ENCODE measurements around the gene PLPP4. TPM values are rescaled to one million over a fixed set of nuclear protein-coding genes. Genes with fewer than 3 reads are reported as not detected.

PLPP4 gene
- total and polyA plus RNA-seq, 2 donors (not counting 3 experiments of a cell fraction or from before 2014, with no cell fraction given): 15.5 to 36.4 TPM

- no peaks in the 10 kb centered on the region for H4K20me1 ChIP-seq (replicated peaks; ENCODE audit: control insufficient read depth, extremely low read depth, insufficient read depth, low read length)
- no peaks in the 10 kb centered on the region for H3K9me3 ChIP-seq (replicated peaks; ENCODE audit: control insufficient read depth, insufficient read depth, low read length)
- DNase-seq (ENCODE audit: low read depth, low spot score): no peak
- no peak overlapping the region for H3K9ac ChIP-seq (replicated peaks; ENCODE audit: extremely low read depth, insufficient read depth, low read length)
- no TSS peak for BruUV-seq (replicated peaks)
- no peaks in the 10 kb centered on the region for H3K79me2 ChIP-seq (ENCODE audit: control insufficient read depth, insufficient read depth, low read length)
- H3K4me3 ChIP-seq (replicated peaks in 1 of 3; ENCODE audit: insufficient read depth in 1 of 3, low read depth in 1 of 3, low read length in 3 of 3): no peak overlapping the region
- peaks cover 33% of the 10 kb centered on the region for H3K4me1 ChIP-seq (ENCODE audit: control insufficient read depth, extremely low read depth, insufficient read depth, low read length)
- H2AFZ ChIP-seq (ENCODE audit: low read depth, low read length): no peak overlapping the region
- H3K4me2 ChIP-seq (ENCODE audit: insufficient read depth, low read length): no peak overlapping the region
- TF ChIP-seq JUN (IDR thresholded peaks at IDR 0.05; ENCODE audit: borderline replicate concordance, insufficient read depth, insufficient read length, low read depth) (no peak), POLR2A (IDR thresholded peaks at IDR 0.05; ENCODE audit: low read depth, low read length) (no peak), GATA2 (IDR thresholded peaks at IDR 0.05; ENCODE audit: insufficient read depth, insufficient read length, low read depth, low read length) (no peak), MYC (IDR thresholded peaks at IDR 0.05; ENCODE audit: low read depth, low read length) (no peak), CTCF (IDR thresholded peaks at IDR 0.05; ENCODE audit: extremely low read depth in 1 of 2, insufficient read depth in 1 of 2, low read depth in 1 of 2, low read length in 2 of 2) (no peak), EZH2 (IDR thresholded peaks at IDR 0.05; ENCODE audit: borderline replicate concordance, low read depth, low read length, severe bottlenecking) (no peak), MAX (IDR thresholded peaks at IDR 0.05; ENCODE audit: insufficient read depth, insufficient read length) (no peak), POLR2AphosphoS5 (IDR thresholded peaks at IDR 0.05; ENCODE audit: insufficient read depth, low read depth, low read length) (no peak), FOS (IDR thresholded peaks at IDR 0.05; ENCODE audit: borderline replicate concordance, insufficient read depth, low read length) (no peak)
- H3K9me1 ChIP-seq (replicated peaks; ENCODE audit: control insufficient read depth, extremely low read depth, insufficient read depth, low read length): no peaks in the 10 kb centered on the region
- dilution Hi-C loops (cut with MboI; ENCODE audit: extremely low pct_ligation_motif_present, low sequenced_read_pairs): no loop called here
- ChIA-PET CTCF (no interaction called here), POLR2A (no interaction called here)
- no peak overlapping the region for H3K27ac ChIP-seq (ENCODE audit: insufficient read depth, low read depth, low read length)
- intact Hi-C loops (cut with micrococcal nuclease): no loop called here
- no peaks in the 10 kb centered on the region for H3K36me3 ChIP-seq (ENCODE audit: control insufficient read depth in 2 of 2, extremely low read depth in 1 of 2, insufficient read depth in 2 of 2, low read length in 2 of 2)
- no peaks in the 10 kb centered on the region for H3K27me3 ChIP-seq (ENCODE audit: control insufficient read depth in 2 of 2, insufficient read depth in 2 of 2, low read length in 2 of 2)
- FAIRE-seq: no peak
Observed at GRCh38 chr10:120609006-120609405, 152.0 kb downstream of the PLPP4 start.
